NCI-H2029 (cell line): Measurements from ENCODE around the gene RCHY1.
A peak's percentile ranks its signal among the peaks of the same experiment; 100 is the strongest.
"Not testable (repeated sequence)": the region's sequence is repeated elsewhere in the genome, so short reads cannot be mapped to it uniquely, and the experiment has no call there.

Experiments
- DNase-seq: peaks from one replicate; lab custom pipeline; 2025; lab: John Stamatoyannopoulos, UW

RCHY1 gene

GRCh38 chr4:75516144-75516543, 1.9 kb upstream of the RCHY1 start:
- DNase-seq: no peak

DNA sequence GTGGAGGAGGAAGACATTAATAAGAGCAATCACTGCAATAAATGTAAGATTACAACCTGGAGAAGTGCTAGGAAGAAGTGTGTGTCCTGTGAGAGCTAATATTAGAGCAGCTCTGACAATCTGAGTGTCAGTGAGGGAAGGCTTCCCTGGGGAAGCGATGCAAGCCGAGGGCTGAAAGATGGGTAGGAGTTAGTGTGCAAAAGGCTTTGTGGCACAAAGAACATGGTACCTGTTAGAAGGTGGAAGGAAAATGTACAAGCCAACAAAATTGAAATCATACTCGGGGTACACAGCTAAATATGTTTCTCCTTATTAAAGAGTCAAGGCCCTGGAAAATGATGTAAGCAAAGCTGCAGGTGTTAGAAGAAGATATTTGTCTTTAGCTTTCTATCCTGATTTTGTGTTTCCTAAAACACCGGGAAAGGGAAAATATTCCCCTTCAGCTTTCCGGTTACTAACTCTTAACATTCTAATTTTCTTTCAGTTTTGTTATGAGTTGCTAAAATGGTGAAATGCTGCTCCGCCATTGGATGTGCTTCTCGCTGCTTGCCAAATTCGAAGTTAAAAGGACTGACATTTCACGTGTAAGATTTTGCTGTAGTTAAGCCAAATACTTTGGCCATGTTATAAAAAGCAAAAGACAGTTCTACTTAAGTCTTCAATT, 878 bp upstream of the RCHY1 start:
- no peak for DNase-seq

- no peak for DNase-seq
Measured at GRCh38 chr4:75513526-75514130, 575 bp downstream of the RCHY1 start.

DNA sequence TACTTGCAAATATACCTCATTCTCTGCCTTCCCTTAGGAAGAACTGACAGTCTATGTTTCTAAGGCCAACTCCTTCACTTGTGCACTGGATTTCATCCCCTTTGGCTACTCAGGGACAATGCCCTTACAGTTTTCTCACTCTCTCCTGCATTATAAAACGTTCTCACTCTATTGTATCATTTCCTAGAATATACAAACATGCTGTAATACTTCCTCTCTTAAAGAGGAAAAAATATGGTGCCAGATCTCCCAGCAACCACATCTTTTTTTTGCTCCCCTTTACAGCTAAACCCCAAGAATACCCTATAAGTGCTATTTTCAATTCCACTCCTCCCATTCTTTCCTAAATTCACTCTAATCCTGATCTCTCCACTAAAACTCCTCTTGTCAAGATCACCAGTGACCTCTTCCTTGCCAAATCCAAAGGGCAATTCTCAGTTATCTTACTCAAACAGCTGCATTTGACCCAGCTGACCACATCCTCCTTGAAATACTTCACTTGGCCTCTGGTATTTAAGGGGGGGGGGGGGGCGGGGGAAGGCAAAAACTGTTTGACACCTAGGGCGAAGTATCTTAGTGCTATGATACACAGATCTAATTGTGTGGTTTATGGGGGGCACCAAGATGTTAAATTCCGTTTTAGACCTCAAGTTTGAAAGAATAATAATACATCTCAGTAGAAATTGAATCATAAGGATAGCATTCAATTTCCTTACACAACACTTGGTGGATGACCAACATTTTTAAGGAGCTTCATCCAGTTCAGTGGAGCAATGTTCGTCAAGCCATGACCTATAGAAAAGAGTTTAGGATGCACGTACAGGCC, 1.6 kb downstream of the RCHY1 start:
- DNase-seq: no peak

- DNase-seq: no peak
Measured at GRCh38 chr4:75511841-75512240, 2.4 kb downstream of the RCHY1 start.

GRCh38 chr4:75509592-75509991, 4.6 kb downstream of the RCHY1 start:
- DNase-seq: not testable (repeated sequence)

GRCh38 chr4:75505630-75506029, 8.6 kb downstream of the RCHY1 start:
- no peak for DNase-seq

DNA sequence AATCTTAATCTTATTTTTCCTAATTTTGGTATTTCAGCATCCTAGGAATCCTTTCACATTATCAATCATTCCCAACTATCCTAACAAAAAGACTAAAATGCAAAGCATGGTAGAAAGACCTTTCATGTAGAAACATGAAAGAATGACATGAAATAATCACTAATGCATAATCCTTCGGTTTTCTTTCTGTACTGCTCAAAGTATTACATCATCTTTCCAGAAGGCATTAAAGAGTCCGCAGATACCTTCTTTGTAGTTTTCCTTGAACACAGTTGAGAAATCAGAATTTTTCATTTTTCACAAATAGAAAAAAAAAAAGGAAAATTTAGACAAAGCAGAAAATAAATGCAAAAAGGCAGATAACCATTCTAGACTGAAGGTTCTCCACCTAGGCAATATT, 11.5 kb downstream of the RCHY1 start:
- no peak for DNase-seq

- DNase-seq: no peak
Measured at GRCh38 chr4:75499900-75500299, 14.3 kb downstream of the RCHY1 start.

DNA sequence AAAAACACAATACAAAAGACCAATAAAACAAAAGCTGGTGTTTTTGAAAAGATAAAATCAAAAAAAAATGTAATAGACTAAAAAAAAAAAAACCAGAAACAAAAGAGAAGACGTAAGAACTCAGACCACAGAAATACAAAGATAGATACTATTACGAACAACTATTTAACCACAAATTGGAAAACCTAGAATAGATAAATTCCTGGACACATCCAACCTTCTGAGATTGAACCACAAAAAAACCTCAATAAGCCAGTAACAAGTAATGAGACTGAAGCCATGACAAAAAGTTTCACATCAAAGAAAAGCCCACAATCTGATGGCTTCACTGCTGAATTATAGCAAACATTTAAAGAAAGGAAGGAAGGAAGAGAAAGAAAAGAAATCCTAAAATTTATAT, 16.2 kb downstream of the RCHY1 start:
- DNase-seq: no peak

GRCh38 chr4:75497133-75497532, 17.1 kb downstream of the RCHY1 start:
- no peak for DNase-seq

- DNase-seq: no peak
Measured at GRCh38 chr4:75496406-75496805, 17.8 kb downstream of the RCHY1 start.

- DNase-seq: no peak
Measured at GRCh38 chr4:75495476-75495875, 18.7 kb downstream of the RCHY1 start.

DNA sequence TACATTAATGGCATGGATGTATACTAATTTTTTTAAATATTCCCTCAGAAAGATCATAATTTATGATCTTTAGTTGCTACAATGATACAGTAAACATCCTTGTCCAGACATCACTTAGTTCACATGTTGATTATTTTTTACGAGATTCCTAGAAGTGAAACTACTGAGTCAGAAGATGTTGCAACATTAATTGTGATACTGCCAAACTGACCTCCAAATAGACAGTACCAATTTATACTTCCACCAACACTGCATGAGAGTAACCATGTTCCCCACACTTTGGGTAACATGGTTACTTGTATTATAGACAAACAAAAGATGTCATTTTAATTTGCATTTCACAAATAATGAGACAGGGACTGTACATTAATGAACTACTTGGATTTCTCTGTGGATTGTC, 19.6 kb downstream of the RCHY1 start:
- no peak for DNase-seq

GRCh38 chr4:75490155-75490554, 24.0 kb downstream of the RCHY1 start:
- peak; percentile 25 for DNase-seq

DNA sequence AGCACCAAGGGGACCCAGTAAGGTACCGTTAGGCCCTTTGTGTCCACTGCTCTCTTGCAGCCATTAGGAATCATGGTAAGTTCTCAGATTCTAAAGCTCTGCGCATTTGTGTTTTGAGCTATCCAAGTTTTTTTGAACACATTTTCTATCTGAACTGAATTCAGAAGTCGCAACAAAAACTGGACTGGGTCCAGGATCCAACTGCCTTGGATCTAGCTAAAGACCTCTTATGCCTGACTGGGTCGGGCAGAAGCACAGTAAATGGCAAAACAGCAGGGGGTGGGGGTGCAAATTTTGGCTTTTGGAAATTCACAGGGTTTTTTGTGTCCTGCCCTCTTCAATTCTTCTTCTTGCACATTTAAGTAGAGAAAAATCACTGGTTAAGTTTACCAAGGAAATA, 30.0 kb downstream of the RCHY1 start:
- no peak for DNase-seq

DNA sequence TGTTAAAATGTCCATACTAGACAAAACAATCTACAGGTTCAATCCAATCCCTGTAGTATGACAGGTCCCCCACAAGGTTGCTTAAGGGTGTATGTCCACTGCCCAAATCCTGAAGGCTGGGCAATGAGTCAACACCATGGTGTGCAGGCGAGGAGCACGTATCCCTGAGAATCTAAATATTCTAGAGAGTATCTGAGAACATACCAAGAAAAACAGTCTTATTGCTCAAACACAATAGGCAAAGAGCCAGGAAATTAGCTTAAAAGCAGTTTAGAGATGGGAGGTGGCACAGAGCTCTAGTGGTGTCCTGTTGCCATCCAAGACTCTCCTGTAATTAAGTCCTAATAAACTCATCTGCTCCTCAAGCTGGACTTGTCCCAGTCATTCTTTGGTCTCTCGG, 37.0 kb downstream of the RCHY1 start:
- DNase-seq: no peak

DNA sequence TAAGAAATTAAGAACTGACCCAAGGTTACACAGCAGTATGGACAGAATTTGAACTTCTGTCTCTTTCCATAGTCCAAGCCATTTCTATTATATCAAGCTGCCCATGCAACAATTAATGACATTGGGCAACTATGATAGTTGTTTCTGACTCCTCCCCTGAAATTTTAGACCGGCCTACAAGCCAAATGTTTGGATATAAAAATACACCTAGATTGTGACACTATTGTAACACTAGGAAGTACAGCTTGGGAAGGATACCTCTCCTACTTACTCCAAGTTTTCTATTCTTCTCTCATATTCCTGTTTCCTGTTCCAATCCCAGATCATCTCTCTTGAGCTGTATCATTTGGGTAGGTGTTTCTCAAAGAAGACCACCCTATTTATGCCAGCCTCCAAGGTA, 43.5 kb downstream of the RCHY1 start:
- no peak for DNase-seq

GRCh38 chr4:75469896-75470295, 44.3 kb downstream of the RCHY1 start:
- no peak for DNase-seq

GRCh38 chr4:75457365-75457764, 56.8 kb downstream of the RCHY1 start:
- DNase-seq: no peak

GRCh38 chr4:75434105-75434504, 80.1 kb downstream of the RCHY1 start:
- DNase-seq: no peak

DNA sequence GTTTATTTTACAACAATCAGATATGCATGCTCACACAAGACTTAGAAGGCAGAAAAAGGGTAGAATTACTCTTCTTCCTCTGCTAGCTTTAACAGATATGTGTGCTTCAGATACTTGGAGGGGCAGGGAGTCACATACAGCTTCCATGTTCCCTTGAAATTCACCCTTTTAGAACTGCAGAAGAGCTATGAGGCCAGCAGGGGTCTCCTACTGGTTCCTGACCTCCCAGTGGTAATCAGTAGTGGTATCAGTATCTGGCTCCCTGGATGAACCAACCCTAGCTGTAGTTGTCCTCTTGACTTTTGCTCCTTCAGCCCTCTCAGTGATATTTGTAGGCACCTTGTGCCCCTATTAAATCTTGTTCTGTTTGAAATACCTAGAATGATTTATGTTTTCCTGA, 81.5 kb downstream of the RCHY1 start:
- DNase-seq: no peak

DNA sequence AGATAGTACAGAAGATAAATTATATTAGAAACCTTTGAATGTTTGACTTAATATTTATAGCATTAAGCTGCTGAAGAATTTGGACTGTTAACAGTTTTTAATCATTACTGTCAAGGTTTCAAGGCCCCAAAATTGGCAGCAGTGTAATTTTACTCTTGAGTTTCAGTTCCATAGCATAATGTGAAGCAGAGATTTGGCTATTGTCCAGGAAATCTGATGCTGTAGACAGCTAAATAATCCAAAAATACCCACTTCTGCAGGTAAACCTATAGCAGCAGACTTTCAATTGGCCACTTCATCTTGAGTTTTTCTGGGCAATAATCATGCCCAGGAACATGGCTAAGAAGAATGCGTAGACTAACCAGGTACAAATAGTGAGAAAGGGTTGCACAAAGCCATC, 85.0 kb downstream of the RCHY1 start:
- no peak for DNase-seq
